Gastrocnemius medialis (tissue), 4 donors: Measurements from ENCODE around the gene TJAP1. TPM values are rescaled to one million over a fixed set of nuclear protein-coding genes. Genes with fewer than 3 reads are reported as not detected.
"Not testable (repeated sequence)": the region's sequence is repeated elsewhere in the genome, so short reads cannot be mapped to it uniquely, and the experiment has no call there.

Experiments used
- ATAC-seq, 2 donors: fragments of 150-250 bp; one replicate each; pipeline ENCODE4 v1.9.1; 2016
- DNase-seq, 2 donors: peaks; one replicate each; pipeline ENCODE4 v3.0.0-alpha.2; 2019
- H3K27ac ChIP-seq, 4 donors: fragments of 200-600 bp; sonication (generic); 1 replicate in 1 of 4; 2 replicates in 3 of 4; pipeline ENCODE4 v1.5.1; 2016 to 2018; ENCODE audit warnings: mild to moderate bottlenecking in 2 of 4, moderate library complexity in 1 of 4
- H3K27me3 ChIP-seq, 3 donors: fragments of 200-600 bp; sonication (generic) in 2 of 3; 1 replicate in 1 of 3; 2 replicates in 2 of 3; pipeline versions ENCODE4 v1.5.1 to v1.6.0; 2016 to 2019; ENCODE audit warnings: mild to moderate bottlenecking in 1 of 3, moderate library complexity in 1 of 3
- H3K36me3 ChIP-seq, 2 donors: fragments of 200-600 bp; sonication (generic) in 1 of 2; one replicate each; pipeline ENCODE4 v1.5.1; 2017 to 2018
- H3K4me1 ChIP-seq, 2 donors: fragments of 200-600 bp; sonication (generic) in 1 of 2; one replicate each; pipeline ENCODE4 v1.5.1; 2016 to 2017; ENCODE audit warnings: mild to moderate bottlenecking in 2 of 2
- H3K4me3 ChIP-seq, 4 donors: fragments of 200-600 bp; sonication (generic) in 3 of 4; 1 replicate in 1 of 4; 2 replicates in 3 of 4; pipeline ENCODE4 v1.5.1; 2016 to 2019; ENCODE audit warnings: mild to moderate bottlenecking in 2 of 4
- H3K9me3 ChIP-seq, 3 donors: fragments of 200-600 bp; sonication (generic) in 2 of 3; 1 replicate in 1 of 3; 2 replicates in 2 of 3; pipeline ENCODE4 v1.5.1; 2016 to 2019
- CTCF ChIP-seq, 5 experiments: fragments of 450-650 bp in 3 of 5; fragments of 200-600 bp in 2 of 5; sonication (generic) in 2 of 5; IDR thresholded peaks in 4 of 5; conservative IDR thresholded peaks in 1 of 5; 1 replicate in 4 of 5; 2 replicates in 1 of 5; pipeline ENCODE4 v1.5.1; 2016 to 2019; ENCODE audit warnings: antibody characterized with exemption in 5 of 5, mild to moderate bottlenecking in 3 of 5, moderate library complexity in 3 of 5
- POLR2A ChIP-seq, 2 donors: fragments of 450-650 bp; IDR thresholded peaks; one replicate each; pipeline ENCODE4 v1.6.1; 2017; ENCODE audit warnings: antibody characterized with exemption in 2 of 2, mild to moderate bottlenecking in 2 of 2, moderate library complexity in 2 of 2
- in situ Hi-C, 4 donors: fragments of 200-750 bp; cut with MboI; loops; one replicate each; pipeline versions ENCODE4 v1.15.0 to v1.8.0; 2017; ENCODE audit warnings: low sequenced_read_pairs in 4 of 4
- intact Hi-C: fragments of 100-400 bp; cut with DNase I; formaldehyde crosslinking; loops from one replicate; pipeline ENCODE4 v1.15.1; 2023; ENCODE audit warnings: low total_unique reads
- total RNA-seq, 4 donors: library from RNA; depleted of rRNA; stranded (reverse); fragments of >200 nt; gene quantifications; one replicate each; pipeline versions ENCODE4 v1.1.0 to v1.2.3, GENCODE V29; 2016

Gene TJAP1
- total RNA-seq, 4 donors from 2014 or later = 28.8 to 45.2 (median 37.7) TPM

GRCh38 chr6:43523284-43523683 lies 45.9 kb downstream of the TJAP1 start:
- Histone ChIP-seq H3K4me3 (no peak overlapping the region), H3K4me1 (peaks cover 2 to 5% of the 10 kb centered on the region in 2 donors), H3K9me3 (no peaks in the 10 kb centered on the region), H3K36me3 (peaks cover 0 to 91% of the 10 kb centered on the region in 2 donors), H3K27ac (no peak overlapping the region), H3K27me3 (no peaks in the 10 kb centered on the region)
- in situ Hi-C loops (loop anchor here in 1 of 4 donors (25.0 kb wide), 1 partner anchor 286 kb away; the partner anchor contains the start of genes DNPH1 and TTBK1), intact Hi-C loops (no loop called here)
- TF ChIP-seq CTCF (IDR thresholded peaks at IDR 0.05 in 4 of 5, conservative IDR thresholded peaks at IDR 0.05 in 1 of 5) (no peak), POLR2A (IDR thresholded peaks at IDR 0.05) (no peak)
- no peak for ATAC-seq
- no peak for DNase-seq

GRCh38 chr6:43524483-43524961 lies 47.2 kb downstream of the TJAP1 start:
- H3K4me3 ChIP-seq = no peak overlapping the region
- no peaks in the 10 kb centered on the region for H3K27me3 ChIP-seq
- ATAC-seq (no peak), DNase-seq (no peak)
- no peaks in the 10 kb centered on the region for H3K4me1 ChIP-seq
- H3K27ac ChIP-seq = no peak overlapping the region
- intact Hi-C loops (no loop called here), in situ Hi-C loops (loop anchor here in 1 of 4 donors (25.0 kb wide), 1 partner anchor 287 kb away; the partner anchor contains the start of genes DNPH1 and TTBK1)
- TF ChIP-seq CTCF (IDR thresholded peaks at IDR 0.05 in 4 of 5, conservative IDR thresholded peaks at IDR 0.05 in 1 of 5) (no peak), POLR2A (IDR thresholded peaks at IDR 0.05) (no peak)
- H3K9me3 ChIP-seq = no peaks in the 10 kb centered on the region
- peaks cover 0 to 99% of the 10 kb centered on the region in 2 donors for H3K36me3 ChIP-seq

GRCh38 chr6:43532201-43532600 lies 54.8 kb downstream of the TJAP1 start:
- intact Hi-C loops (no loop called here), in situ Hi-C loops (no loop called here)
- Histone ChIP-seq H3K4me1 (no peaks in the 10 kb centered on the region), H3K27me3 (no peaks in the 10 kb centered on the region), H3K36me3 (peaks cover 0 to 64% of the 10 kb centered on the region in 2 donors), H3K9me3 (no peaks in the 10 kb centered on the region), H3K27ac (no peak overlapping the region), H3K4me3 (no peak overlapping the region)
- ATAC-seq (no peak), DNase-seq (no peak)
- TF ChIP-seq POLR2A (IDR thresholded peaks at IDR 0.05) (no peak), CTCF (IDR thresholded peaks at IDR 0.05 in 4 of 5, conservative IDR thresholded peaks at IDR 0.05 in 1 of 5) (no peak)

- H3K4me1 ChIP-seq, in situ Hi-C loops, ATAC-seq, intact Hi-C loops, H3K9me3 ChIP-seq, H3K27me3 ChIP-seq, DNase-seq, H3K27ac ChIP-seq, H3K4me3 ChIP-seq: not testable (repeated sequence)
- peaks cover 0 to 62% of the 10 kb centered on the region in 2 donors for H3K36me3 ChIP-seq
These were observed 61.6 kb downstream of the TJAP1 start for GRCh38 chr6:43538986-43539385.

GRCh38 chr6:43539409-43539808 lies 62.0 kb downstream of the TJAP1 start:
- in situ Hi-C loops = not testable (repeated sequence)
- H3K36me3 ChIP-seq = peaks cover 0 to 64% of the 10 kb centered on the region in 2 donors

GRCh38 chr6:43540507-43540906 lies 63.1 kb downstream of the TJAP1 start:
- DNase-seq = no peak
- Histone ChIP-seq H3K9me3 (no peaks in the 10 kb centered on the region), H3K4me1 (no peaks in the 10 kb centered on the region), H3K4me3 (no peak overlapping the region), H3K27me3 (no peaks in the 10 kb centered on the region), H3K36me3 (peaks cover 0 to 75% of the 10 kb centered on the region in 2 donors), H3K27ac (no peak overlapping the region)
- ATAC-seq = no peak
- intact Hi-C loops = no loop called here
- TF ChIP-seq CTCF (IDR thresholded peaks at IDR 0.05 in 4 of 5, conservative IDR thresholded peaks at IDR 0.05 in 1 of 5) = no peak
- no peak for TF ChIP-seq POLR2A (IDR thresholded peaks at IDR 0.05)
- in situ Hi-C loops = no loop called here

More at GRCh38 chr6:43539409-43539808, 62.0 kb downstream of the TJAP1 start:
- H3K27me3 ChIP-seq, H3K9me3 ChIP-seq, ATAC-seq, H3K4me3 ChIP-seq, H3K27ac ChIP-seq, intact Hi-C loops, DNase-seq, H3K4me1 ChIP-seq: not testable (repeated sequence)
